Central memory CD4-positive, alpha-beta T cell (primary cell): Measurements from ENCODE around the gene CLDN1.

Experiments
- DNase-seq: peaks from one replicate; pipeline ENCODE4 v3.0.0; 2022

Gene CLDN1

DNA sequence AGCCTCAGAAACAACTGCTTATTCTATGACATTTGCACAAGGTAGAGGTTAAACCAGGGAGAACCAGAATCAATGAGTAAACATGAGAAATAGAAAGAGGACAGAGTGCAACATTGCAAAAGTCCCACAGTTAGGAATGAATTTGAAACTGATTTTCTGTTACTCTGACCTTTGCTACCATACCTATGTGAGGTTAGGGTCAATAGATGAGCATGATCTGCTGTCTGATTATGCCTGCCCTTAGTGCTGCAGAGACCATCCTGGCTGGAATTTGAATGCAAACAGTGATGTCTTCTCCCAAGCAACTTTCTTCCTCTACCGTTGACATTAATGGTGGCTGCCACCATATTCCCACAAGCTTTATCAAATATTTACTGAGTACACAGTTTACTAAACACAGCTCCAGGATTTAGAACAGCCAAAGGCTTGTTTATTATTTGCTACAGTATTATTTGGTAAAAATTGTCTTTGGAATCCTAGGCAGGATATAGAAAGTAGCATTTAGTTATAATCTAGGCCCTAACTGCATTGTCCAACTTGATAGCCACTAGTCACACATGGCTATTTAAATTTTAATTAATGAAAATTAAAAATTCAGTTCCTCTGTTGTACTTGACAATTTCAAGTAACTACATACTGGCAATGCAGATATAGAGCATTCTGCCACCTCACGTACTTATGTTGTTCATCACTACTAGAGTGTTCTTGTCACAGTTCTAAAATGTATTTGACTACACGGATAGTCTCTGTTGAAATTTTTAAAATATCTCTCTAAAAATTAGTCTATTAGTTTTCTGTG, 8.9 kb upstream of the CLDN1 start:
- no peak for DNase-seq

GRCh38 chr3:190326930-190327329, 4.7 kb upstream of the CLDN1 start:
- DNase-seq, result no peak

GRCh38 chr3:190326361-190326760, 4.1 kb upstream of the CLDN1 start:
- no peak for DNase-seq

GRCh38 chr3:190325923-190326322, 3.7 kb upstream of the CLDN1 start:
- DNase-seq, result no peak

DNA sequence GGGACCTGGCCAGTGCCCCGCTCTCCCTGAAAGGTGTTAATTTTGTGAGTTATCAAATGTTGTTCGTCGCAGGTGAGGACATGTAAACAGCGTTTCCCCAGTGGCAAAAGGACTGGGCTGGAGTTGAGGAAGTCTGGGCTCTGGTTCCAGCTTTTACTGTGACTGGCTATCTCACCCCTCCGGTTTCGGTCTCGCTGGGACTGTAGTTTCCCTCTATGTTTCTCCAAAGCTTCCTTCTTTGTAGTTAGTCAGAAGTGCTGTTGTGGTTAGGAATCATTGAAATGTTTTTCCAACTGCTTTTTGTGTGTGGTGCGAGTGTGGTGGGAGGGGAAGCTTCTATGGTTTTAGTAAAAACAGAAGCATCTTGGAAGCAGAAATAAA, 990 bp upstream of the CLDN1 start:
- DNase-seq, result no peak

DNA sequence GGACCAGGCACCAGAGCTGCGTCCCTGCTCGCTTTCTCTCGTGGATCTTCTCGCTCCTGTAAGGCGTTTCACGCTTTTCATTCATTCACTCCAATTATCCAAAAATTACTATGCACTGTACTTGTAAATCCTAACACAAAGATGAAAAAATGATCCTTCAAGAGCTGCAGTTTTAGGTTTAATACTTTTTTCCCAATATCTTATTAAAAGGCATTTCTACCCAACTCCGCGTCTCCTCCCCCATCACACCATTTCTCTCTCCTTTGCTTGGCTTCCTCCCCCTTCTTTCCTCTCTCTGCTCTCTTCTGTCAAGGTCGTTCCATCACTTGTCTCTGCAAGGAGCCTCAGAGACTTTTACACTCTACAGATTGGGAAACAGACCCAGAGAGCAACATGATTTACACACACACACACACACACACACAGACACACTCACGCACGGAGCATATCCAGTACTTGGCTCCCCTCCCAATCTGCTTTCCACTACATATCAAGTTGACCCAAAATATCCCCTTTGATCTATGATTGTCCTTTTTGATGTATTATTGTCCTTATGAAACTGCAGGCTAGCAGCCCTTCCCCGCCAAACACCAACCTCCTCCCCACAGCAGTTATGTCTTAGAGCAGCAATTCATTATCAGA, 479 bp upstream of the CLDN1 start:
- no peak for DNase-seq

- no peak for DNase-seq
These were observed 1.5 kb downstream of the CLDN1 start for GRCh38 chr3:190320594-190321362.

DNA sequence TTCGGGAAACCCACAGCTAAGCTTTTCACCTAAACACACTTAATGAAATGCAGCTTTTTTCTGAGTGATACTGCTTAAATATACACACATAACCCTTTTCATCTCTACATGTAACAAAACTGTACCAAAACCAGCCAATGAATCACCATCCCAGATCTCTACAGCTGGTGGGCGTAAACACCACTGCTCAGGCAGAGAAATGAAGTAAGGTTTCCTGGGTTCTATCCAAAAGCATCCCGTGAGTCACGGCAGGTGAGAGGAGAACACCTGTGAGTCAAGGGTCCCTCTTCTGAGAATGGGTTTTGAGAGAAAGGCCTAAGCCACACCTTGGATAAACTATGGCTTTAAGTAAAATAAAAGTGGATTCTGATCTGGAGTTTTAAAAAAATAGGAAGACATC, 2.6 kb downstream of the CLDN1 start:
- no peak for DNase-seq

DNA sequence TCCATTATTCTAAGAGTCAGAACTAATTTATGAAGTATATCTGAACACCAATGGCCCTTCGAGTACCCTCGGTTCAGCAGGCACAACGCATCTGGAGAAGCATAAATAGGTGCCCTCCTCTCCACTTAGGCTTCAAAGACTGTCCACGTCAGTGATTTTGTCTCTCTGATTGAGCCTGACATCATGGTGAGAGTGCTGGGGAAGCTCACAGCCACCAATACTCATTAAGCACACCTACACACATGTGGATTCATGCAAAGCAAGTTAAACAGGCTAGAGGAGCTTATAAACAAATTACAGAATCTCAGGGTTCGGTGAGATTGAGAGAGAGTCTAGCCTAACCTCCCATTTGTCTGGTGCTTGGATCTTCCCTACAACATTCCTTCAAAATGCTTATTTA, 3.6 kb downstream of the CLDN1 start:
- DNase-seq, result no peak

DNA sequence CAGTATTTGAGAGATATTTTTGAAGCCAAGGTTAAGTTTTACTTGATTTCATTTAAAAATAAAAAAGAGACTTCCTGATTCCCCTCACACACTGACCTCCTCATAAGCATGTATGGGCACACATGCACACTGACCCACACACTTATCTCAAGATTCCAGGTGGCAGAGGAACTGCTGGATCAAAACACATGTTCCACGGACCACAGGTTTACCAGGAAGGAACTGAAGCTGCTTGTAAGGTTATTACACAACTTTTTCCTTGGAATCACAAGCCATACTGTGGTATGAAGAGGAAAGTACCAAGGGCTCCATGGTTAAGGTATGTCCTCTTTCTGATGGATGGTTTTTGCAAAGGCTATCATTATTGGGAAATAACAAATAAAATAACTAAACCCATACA, 7.5 kb downstream of the CLDN1 start:
- DNase-seq, result no peak

- DNase-seq, result no peak
These were observed 12.8 kb downstream of the CLDN1 start for GRCh38 chr3:190309414-190309813.

DNA sequence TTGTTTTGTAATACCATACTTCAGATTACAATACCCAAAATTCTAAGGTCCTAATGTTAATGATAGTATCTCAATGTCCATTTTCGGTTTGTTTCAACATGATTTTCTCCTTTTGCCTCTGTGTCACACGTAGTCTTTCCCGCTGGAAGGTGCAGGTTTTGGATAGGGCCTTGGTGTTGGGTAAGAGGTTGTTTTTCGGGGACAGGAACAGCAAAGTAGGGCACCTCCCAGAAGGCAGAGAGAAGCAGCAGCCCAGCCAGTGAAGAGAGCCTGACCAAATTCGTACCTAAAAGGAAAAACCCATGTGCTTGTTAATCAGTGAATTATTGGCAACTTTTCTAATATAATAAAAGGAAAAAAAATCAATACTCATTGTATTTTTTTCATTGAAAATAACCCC, 14.1 kb downstream of the CLDN1 start:
- no peak for DNase-seq

GRCh38 chr3:190307164-190307545, 15.1 kb downstream of the CLDN1 start:
- no peak for DNase-seq

DNA sequence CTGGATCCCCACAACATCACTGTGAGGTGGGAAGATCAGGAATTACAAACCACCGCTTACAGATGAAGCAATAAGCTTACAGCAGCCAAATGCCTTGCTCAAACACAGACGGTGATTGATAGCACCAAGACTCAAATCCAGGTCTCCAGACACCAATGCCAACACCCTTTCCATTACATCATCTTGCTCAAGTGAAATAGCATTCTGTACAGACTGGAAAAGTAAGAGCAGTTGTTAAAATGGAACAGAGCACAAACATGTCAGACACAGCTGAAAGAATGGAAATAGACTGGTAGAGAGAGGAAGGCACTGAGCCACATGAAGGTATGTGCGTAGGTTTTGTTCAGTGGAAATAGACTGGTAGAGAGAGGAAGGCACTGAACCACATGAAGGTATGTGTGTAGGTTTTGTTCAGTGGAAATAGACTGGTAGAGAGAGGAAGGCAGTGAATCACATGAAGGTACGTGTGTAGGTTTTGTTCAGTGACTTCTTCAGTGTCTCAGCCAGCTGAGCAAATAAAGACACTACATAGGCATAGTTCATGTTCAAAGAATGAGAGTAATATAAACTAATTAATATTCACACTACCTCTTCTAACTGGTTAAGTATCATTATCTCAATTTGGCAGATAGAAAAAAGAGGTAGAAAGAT, 15.6 kb downstream of the CLDN1 start:
- peak; percentile 18 for DNase-seq

DNA sequence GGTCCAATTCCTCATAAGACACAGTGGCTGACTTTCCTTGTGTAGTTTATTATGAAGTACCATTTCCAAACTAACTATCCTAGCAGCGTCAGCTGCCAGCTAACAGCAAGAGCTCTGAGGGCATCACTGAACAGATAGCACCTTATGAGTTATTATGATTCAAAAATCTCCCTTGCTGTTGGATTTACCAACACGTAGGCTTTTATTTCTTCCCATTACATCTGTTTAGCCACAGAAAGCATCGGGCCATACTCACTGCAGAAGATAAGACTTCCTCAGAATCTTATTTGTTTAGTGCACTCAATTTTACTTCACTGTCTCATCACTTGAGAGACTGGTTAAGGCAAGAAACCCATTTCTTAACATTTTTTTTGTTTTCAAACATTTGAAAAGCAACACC, 16.2 kb downstream of the CLDN1 start:
- no peak for DNase-seq

GRCh38 chr3:190305406-190305805, 16.8 kb downstream of the CLDN1 start:
- no peak for DNase-seq

DNA sequence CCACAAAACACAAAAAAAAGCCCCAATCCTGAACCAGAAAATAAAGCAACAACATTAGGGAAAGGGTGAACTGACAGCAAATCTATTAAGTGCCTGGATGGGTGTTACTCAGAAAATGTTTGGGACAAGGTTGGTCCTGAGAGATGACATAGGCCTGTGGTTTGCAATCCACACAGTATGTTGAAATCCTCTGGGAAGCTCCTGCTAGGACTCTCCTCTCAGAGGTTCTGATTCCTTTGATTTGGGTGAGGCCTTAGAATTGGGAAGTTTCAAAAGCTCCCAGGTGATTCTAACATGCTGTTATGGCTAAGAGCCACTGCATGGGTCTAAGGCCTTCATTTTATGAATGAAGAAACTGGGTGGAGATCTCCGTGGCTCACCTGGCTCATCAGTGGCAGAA, 18.4 kb downstream of the CLDN1 start:
- no peak for DNase-seq

DNA sequence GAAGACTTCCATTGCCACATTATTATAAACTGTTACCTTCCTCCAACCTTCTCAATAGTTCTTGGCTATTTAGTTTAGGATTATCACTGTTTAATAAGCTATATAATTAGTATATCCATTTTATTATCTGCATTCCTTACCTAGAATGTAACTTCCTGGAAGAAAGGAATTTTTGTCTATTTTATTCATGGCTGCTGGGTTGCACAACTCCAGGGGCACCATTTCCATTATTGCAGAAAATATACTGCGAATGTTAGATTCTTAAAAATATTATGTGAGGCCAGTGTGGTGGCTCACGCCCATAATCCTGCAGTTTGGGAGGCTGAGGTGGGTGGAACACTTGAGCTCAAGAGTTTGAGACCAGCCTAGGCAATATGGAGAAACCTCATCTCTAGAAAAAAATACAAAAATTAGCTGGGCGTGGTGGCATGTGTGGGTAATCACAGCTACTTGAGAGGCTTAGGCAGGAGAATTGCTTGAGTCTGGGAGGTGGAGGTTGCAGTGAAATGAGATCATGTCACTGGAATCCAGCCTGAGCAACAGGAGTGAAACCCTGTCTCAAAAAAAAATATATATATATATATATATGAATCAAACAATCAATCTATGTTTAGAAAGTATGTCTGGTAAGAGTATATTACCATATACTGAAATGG, 19.9 kb downstream of the CLDN1 start:
- DNase-seq, result no peak

DNA sequence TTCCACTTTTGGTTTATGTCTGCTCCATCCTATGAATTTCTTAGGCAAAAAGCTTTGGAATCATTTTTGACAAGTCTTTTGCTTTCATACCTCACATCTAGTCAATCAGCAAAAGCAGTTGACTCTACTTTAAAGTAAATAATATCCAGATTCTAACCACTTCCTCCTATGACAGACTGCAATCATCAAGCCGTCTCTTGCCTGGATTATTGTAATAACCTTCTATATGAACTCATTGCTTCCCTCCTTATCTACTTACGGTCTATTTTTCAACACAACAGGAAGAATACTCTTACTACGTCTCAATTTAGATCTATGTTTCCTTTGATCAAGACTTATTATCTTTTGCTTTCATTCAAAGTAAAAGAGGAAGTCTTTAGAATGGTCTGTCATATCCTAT, 20.7 kb downstream of the CLDN1 start:
- peak; percentile 9 for DNase-seq

DNA sequence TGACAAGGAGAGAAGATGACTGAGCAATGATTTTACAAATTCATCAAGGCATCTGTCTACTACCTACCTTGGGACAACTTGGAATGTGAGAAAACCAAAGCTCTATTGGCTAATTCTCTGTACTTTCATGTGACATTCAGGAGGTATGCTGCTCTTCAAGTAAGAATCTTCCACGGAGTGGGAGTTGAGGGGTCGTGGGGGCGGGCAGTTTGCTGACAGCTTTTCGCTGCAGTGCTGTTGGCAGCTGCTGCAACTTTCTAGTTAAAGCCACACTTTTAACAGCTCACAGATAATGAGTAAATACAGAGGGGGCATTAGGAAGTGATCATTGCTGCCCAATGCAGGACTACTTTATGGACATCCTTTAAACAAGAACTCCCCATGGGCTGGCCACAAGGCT, 22.3 kb downstream of the CLDN1 start:
- DNase-seq, result no peak

- DNase-seq, result no peak
These were observed 28.2 kb downstream of the CLDN1 start for GRCh38 chr3:190294030-190294429.

DNA sequence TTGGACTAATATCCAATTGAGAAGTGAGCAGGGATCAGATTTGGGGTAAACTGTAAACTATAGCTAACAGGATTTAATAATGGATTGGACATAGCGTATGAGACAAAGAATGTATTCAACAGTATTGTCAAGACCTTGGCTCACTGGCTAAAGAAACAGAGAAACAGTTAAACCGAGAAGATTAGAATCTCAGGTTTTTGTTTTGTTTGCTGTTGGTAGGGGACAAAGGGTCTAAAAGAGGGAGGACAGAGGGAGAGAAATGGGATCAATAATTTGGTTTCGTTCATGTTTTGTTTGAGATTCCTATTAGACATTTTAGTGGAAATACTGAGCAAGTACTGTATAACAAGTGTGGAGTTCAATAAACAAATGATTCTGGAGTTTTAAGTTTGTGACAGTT, 28.6 kb downstream of the CLDN1 start:
- DNase-seq, result no peak

GRCh38 chr3:190291994-190292584, 30.2 kb downstream of the CLDN1 start:
- no peak for DNase-seq
